IMR-90 (cell line): ENCODE data around the gene PCBP3. TPM values are rescaled to one million over a fixed set of nuclear protein-coding genes. Genes with fewer than 3 reads are reported as not detected.
A peak's percentile ranks its signal among the peaks of the same experiment; 100 is the strongest.

ENCODE experiments used
- ATAC-seq: fragments of 200-7000 bp; cut with Tn5 transposase; 2 replicates; pipeline ENCODE4 v1.9.1; 2020; ENCODE audit warnings: low read depth, mild to moderate bottlenecking, moderate library complexity
- BruUV-seq: library from RNA; stranded (reverse); fragments of 400-500 nt; replicated peaks from 2 replicates; lab custom pipeline; 2021; lab: Mats Ljungman, UMichigan
- CTCF ChIA-PET: fragments of 300-600 bp; formaldehyde crosslinking; extraction: SDS; loops from one replicate; lab custom pipeline; 2021; ENCODE audit warnings: antibody characterized with exemption; lab: Yijun Ruan, JAX
- POLR2A ChIA-PET: fragments of 300-600 bp; sonication (Branson Sonifier 250); formaldehyde crosslinking; loops from one replicate; lab custom pipeline; 2022; ENCODE audit warnings: antibody characterized with exemption; ENCODE audit not compliant: unreplicated experiment; lab: Charles Lee
- DNase-seq: peaks from one replicate; pipeline ENCODE4 v3.0.0; 2013
- H2AFZ ChIP-seq: replicated peaks from 2 replicates; pipeline ENCODE3; 2013; ENCODE audit warnings: low read length, mild to moderate bottlenecking; ENCODE audit not compliant: poor library complexity
- H2AK5ac ChIP-seq: 2 replicates; pipeline ENCODE4 v1.6.1; 2013; ENCODE audit warnings: low read depth, low read length, inconsistent platforms
- H2AK9ac ChIP-seq: replicated peaks from 2 replicates; pipeline ENCODE3; 2013; ENCODE audit warnings: mild to moderate bottlenecking, low read depth, low read length, moderate library complexity; ENCODE audit not compliant: poor library complexity
- H2BK120ac ChIP-seq: 2 replicates; pipeline ENCODE4 v1.6.1; 2013; ENCODE audit warnings: low read depth, low read length, inconsistent platforms
- H2BK15ac ChIP-seq: 3 replicates; pipeline ENCODE4 v1.6.1; 2013; ENCODE audit warnings: low read depth, low read length, inconsistent platforms
- H2BK20ac ChIP-seq: 2 replicates; pipeline ENCODE4 v1.6.1; 2013; ENCODE audit warnings: low read depth, mild to moderate bottlenecking, inconsistent platforms, low read length, moderate library complexity
- H2BK5ac ChIP-seq: 2 replicates; pipeline ENCODE4 v1.6.1; 2013; ENCODE audit warnings: mild to moderate bottlenecking, low read depth, low read length, inconsistent platforms; ENCODE audit not compliant: poor library complexity, severe bottlenecking
- H3K14ac ChIP-seq: replicated peaks from 2 replicates; pipeline ENCODE4 v1.6.1; 2013; ENCODE audit warnings: low read depth, low read length, inconsistent platforms
- H3K18ac ChIP-seq: 2 replicates; pipeline ENCODE4 v1.6.1; 2013; ENCODE audit warnings: low read depth, low read length, control low read depth
- H3K23ac ChIP-seq: 2 replicates; pipeline ENCODE4 v1.6.1; 2013; ENCODE audit warnings: low read depth, low read length, inconsistent platforms
- H3K27ac ChIP-seq: 2 replicates; pipeline ENCODE4 v1.5.1; 2013; ENCODE audit warnings: mild to moderate bottlenecking, control low read depth, low read length; ENCODE audit not compliant: insufficient read depth
- H3K27me3 ChIP-seq: 2 replicates; pipeline ENCODE4 v1.6.1; 2013; ENCODE audit warnings: low read length; ENCODE audit not compliant: control insufficient read depth, insufficient read depth
- H3K36me3 ChIP-seq: 2 replicates; pipeline ENCODE4 v1.6.1; 2013; ENCODE audit warnings: low read length, mixed read lengths; ENCODE audit not compliant: control insufficient read depth, insufficient read depth
- H3K4ac ChIP-seq: 2 replicates; pipeline ENCODE4 v1.6.1; 2013; ENCODE audit warnings: low read depth, low read length, inconsistent platforms
- H3K4me1 ChIP-seq: 2 replicates; pipeline ENCODE4 v1.6.1; 2013; ENCODE audit warnings: low read length, mixed read lengths; ENCODE audit not compliant: control insufficient read depth, insufficient read depth
- H3K4me2 ChIP-seq: 2 replicates; pipeline ENCODE4 v1.6.1; 2013; ENCODE audit warnings: low read depth, mild to moderate bottlenecking, control low read depth, low read length, moderate library complexity
- H3K4me3 ChIP-seq: 2 replicates; pipeline ENCODE4 v1.5.1; 2013; ENCODE audit warnings: low read depth, mild to moderate bottlenecking, control low read depth, low read length, moderate library complexity; ENCODE audit not compliant: insufficient read depth
- H3K56ac ChIP-seq: 2 replicates; pipeline ENCODE4 v1.6.1; 2013; ENCODE audit warnings: low read length, inconsistent platforms; ENCODE audit not compliant: insufficient read depth; ENCODE audit errors: extremely low read depth
- H3K79me1 ChIP-seq, 2 experiments: 2 replicates each; pipeline ENCODE4 v1.6.1; 2013; ENCODE audit warnings: low read length in 2 of 2, inconsistent platforms in 1 of 2, low read depth in 1 of 2
- H3K9ac ChIP-seq: 2 replicates; pipeline ENCODE4 v1.6.1; 2013; ENCODE audit warnings: low read depth, low read length, control low read depth
- H3K9me1 ChIP-seq: 2 replicates; pipeline ENCODE4 v1.6.1; 2013; ENCODE audit warnings: low read length, inconsistent platforms; ENCODE audit not compliant: insufficient read depth
- H3K9me3 ChIP-seq: 2 replicates; pipeline ENCODE4 v1.6.1; 2013; ENCODE audit warnings: low read length; ENCODE audit not compliant: control insufficient read depth, insufficient read depth
- H4K20me1 ChIP-seq: 2 replicates; pipeline ENCODE4 v1.6.1; 2013; ENCODE audit warnings: low read length, inconsistent platforms; ENCODE audit not compliant: insufficient read depth
- H4K5ac ChIP-seq: 2 replicates; pipeline ENCODE4 v1.6.1; 2013; ENCODE audit warnings: mild to moderate bottlenecking, low read depth, low read length, control low read depth
- H4K8ac ChIP-seq, 2 experiments: 2 replicates each; pipeline ENCODE4 v1.6.1; 2013; ENCODE audit warnings: low read depth in 2 of 2, low read length in 2 of 2, control low read depth in 1 of 2, inconsistent platforms in 1 of 2
- H4K91ac ChIP-seq: 2 replicates; pipeline ENCODE4 v1.6.1; 2013; ENCODE audit warnings: low read depth, low read length, inconsistent platforms; ENCODE audit not compliant: insufficient read depth
- BHLHE40 ChIP-seq: fragments of 150-350 bp; IDR thresholded peaks from 2 replicates; pipeline ENCODE4 v1.6.1; 2016; ENCODE audit warnings: mild to moderate bottlenecking, low read depth, low read length
- RCOR1 ChIP-seq: IDR thresholded peaks from 2 replicates; pipeline ENCODE4 v1.6.1; 2012; ENCODE audit warnings: mild to moderate bottlenecking, low read length, improper control_type of control experiment; ENCODE audit not compliant: insufficient replicate concordance
- whole genome bisulfite sequencing, 2 experiments: methylation state at CpG; one replicate each; pipeline versions ENCODE4 v1.1.5 to v1.1.7; 2013; ENCODE audit warnings: missing lambda C conversion rate in 2 of 2; ENCODE audit not compliant: insufficient read length in 1 of 2; ENCODE audit errors: extremely low coverage in 2 of 2; 5-methylcytosine and 5-hydroxymethylcytosine counted together
- dilution Hi-C: fragments of 300-500 bp; cut with HindIII; formaldehyde crosslinking; loops from one replicate; pipeline ENCODE4 v1.14.3; 2018; ENCODE audit warnings: low sequenced_read_pairs; ENCODE audit not compliant: unreplicated experiment
- in situ Hi-C: fragments of 300-500 bp; cut with MboI; formaldehyde crosslinking; loops from 3 replicates; pipeline ENCODE4 v1.14.3; 2019; ENCODE audit warnings: low sequenced_read_pairs, inconsistent platforms, mixed read lengths
- intact Hi-C: fragments of 100-400 bp; cut with micrococcal nuclease; formaldehyde crosslinking; loops from 2 replicates; pipeline ENCODE4 v1.10.0; 2022
- polyA plus RNA-seq, 3 experiments: library from polyadenylated mRNA; depleted of rRNA; stranded (reverse); fragments of >200 nt; gene quantifications; 2 replicates each; pipeline ENCODE4 v1.2.3, GENCODE V29; 2012; ENCODE audit warnings: low replicate concordance in 1 of 3
- total RNA-seq: library from RNA; depleted of rRNA; stranded (reverse); fragments of >200 nt; gene quantifications from 2 replicates; pipeline ENCODE4 v1.2.3, GENCODE V29; 2012
- TF ChIP-seq, protein P1 (sequence below): conservative IDR thresholded peaks from 2 replicates; pipeline ENCODE4 v1.5.1; 2012; ENCODE audit warnings: mild to moderate bottlenecking, low read depth, low read length, improper control_type of control experiment

The PCBP3 gene
- total and polyA plus RNA-seq, 2 of the 4 experiments (the other 2 are of a cell fraction), result 2.9 to 3.9 TPM

DNA sequence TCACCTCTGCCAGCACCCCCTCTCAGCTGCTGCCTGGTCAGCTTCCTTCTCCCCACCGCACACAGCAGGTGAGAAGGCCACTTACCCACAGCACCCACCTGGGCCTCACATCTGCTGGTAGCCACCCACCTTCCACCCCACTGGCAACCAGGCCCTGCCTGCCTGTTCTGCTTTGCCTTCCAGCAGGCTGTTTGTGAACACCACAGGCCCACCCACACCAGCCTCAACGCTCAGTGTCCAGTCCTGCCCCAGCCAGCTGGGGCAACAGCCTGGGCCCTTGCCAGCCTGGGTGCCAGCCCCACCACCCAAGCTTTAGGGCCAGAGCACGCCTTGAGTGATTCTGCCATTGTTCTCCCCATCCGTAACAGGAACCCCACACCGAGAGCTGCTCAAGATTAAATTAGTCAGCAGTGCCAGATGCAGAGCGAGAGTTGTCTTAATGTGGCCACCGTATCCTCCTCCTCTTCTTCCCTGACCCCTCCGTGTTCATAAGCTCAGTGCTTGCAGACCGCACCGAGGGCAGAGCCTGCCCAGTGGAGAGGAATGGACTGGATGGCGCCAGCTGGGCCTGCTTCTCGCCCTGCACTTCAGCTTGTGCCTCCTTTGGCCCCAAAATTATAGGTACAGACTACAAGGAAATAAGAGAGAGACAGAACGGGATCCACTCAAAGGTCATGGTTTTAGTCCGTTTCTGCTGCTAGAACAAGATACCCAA, 217.8 kb downstream of the PCBP3 start:
- peaks cover 28% of the 10 kb centered on the region for H3K9me1 ChIP-seq
- CTCF ChIA-PET, result interaction anchor here (0.6 kb wide), 1 partner anchor 296 kb away, joined by 3 read pairs; no protein-coding TSS in a partner anchor
- H3K79me1 ChIP-seq, result peaks cover 0 to 5% of the 10 kb centered on the region in 2 experiments; a peak in 2 of 4 replicates
- no peak overlapping the region for H4K8ac ChIP-seq
- no peak overlapping the region for H3K27ac ChIP-seq
- no peak overlapping the region for H2AK9ac ChIP-seq
- 0 out of 2 replicates have a peak overlapping the region, but pooled peaks have one; percentile 13 for H3K14ac ChIP-seq
- H2AFZ ChIP-seq, result no peak overlapping the region
- H3K4me1 ChIP-seq, result peaks cover 13% of the 10 kb centered on the region
- H3K23ac ChIP-seq, result no peak overlapping the region
- WGBS, 2 experiments, result 90% methylated on average over 2 of the region's 14 CpGs; no CpG with 5 or more reads in 1 of the 2 experiments
- H2BK20ac ChIP-seq, result no peak overlapping the region; the same call in 1 of the 2 replicates
- POLR2A ChIA-PET, result no interaction called here
- H3K56ac ChIP-seq, result no peak overlapping the region
- dilution Hi-C loops (no loop called here), in situ Hi-C loops (no loop called here), intact Hi-C loops (no loop called here)
- no peak overlapping the region for H3K9ac ChIP-seq
- H2AK5ac ChIP-seq, result peak overlapping the region; percentile 43
- no peak overlapping the region for H2BK15ac ChIP-seq
- H3K27me3 ChIP-seq, result no peaks in the 10 kb centered on the region
- H2BK120ac ChIP-seq, result peak overlapping the region; percentile 47
- TF ChIP-seq, protein P1, sequence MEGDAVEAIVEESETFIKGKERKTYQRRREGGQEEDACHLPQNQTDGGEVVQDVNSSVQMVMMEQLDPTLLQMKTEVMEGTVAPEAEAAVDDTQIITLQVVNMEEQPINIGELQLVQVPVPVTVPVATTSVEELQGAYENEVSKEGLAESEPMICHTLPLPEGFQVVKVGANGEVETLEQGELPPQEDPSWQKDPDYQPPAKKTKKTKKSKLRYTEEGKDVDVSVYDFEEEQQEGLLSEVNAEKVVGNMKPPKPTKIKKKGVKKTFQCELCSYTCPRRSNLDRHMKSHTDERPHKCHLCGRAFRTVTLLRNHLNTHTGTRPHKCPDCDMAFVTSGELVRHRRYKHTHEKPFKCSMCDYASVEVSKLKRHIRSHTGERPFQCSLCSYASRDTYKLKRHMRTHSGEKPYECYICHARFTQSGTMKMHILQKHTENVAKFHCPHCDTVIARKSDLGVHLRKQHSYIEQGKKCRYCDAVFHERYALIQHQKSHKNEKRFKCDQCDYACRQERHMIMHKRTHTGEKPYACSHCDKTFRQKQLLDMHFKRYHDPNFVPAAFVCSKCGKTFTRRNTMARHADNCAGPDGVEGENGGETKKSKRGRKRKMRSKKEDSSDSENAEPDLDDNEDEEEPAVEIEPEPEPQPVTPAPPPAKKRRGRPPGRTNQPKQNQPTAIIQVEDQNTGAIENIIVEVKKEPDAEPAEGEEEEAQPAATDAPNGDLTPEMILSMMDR, result no peak
- TF ChIP-seq RCOR1 (no peak), BHLHE40 (no peak)
- H2BK5ac ChIP-seq, result no peak overlapping the region
- H3K18ac ChIP-seq, result no peak overlapping the region
- no peak overlapping the region; the same call in none of the 2 replicates for H4K91ac ChIP-seq
- no peak for DNase-seq
- no peak overlapping the region for H3K4me3 ChIP-seq
- H3K9me3 ChIP-seq, result no peaks in the 10 kb centered on the region
- H4K5ac ChIP-seq, result no peak overlapping the region
- no peak overlapping the region; the same call in 1 of the 2 replicates for H3K4ac ChIP-seq
- no peaks in the 10 kb centered on the region for H4K20me1 ChIP-seq
- ATAC-seq, result no peak
- no TSS peak for BruUV-seq
- no peaks in the 10 kb centered on the region for H3K36me3 ChIP-seq
- no peak overlapping the region for H3K4me2 ChIP-seq
